GM12878 (cell line): Measurements from ENCODE around the gene GPR176.

Experiments used
- BCL11A ChIP-seq: IDR thresholded peaks from 2 replicates; pipeline ENCODE4 v1.6.1; 2011; ENCODE audit warnings: low read depth, low read length
- BRCA1 ChIP-seq: IDR thresholded peaks from 2 replicates; pipeline ENCODE4 v1.6.1; 2011; ENCODE audit warnings: low read depth, low read length, improper control_type of control experiment
- CBX3 ChIP-seq: fragments of 200-600 bp; sonication (generic); IDR thresholded peaks from 2 replicates; pipeline ENCODE4 v1.6.1; 2016; ENCODE audit warnings: low read depth, borderline replicate concordance
- EZH2 ChIP-seq: IDR thresholded peaks from 2 replicates; pipeline ENCODE4 v1.6.1; 2012; ENCODE audit warnings: low read depth, mild to moderate bottlenecking, control low read depth, inconsistent platforms, low read length, borderline replicate concordance; ENCODE audit not compliant: control insufficient read depth
- POLR2A ChIP-seq: IDR thresholded peaks from 2 replicates; pipeline ENCODE4 v1.6.1; 2011; ENCODE audit warnings: low read depth, mild to moderate bottlenecking, low read length
- POLR2AphosphoS5 ChIP-seq: IDR thresholded peaks from 2 replicates; pipeline ENCODE4 v1.6.1; 2011; ENCODE audit warnings: mild to moderate bottlenecking, low read length, inconsistent platforms
- SMAD1 ChIP-seq: fragments of 450-650 bp; IDR thresholded peaks from 2 replicates; pipeline ENCODE4 v1.6.1; 2018; ENCODE audit warnings: mild to moderate bottlenecking, low read depth; ENCODE audit not compliant: partially characterized antibody
- STAT1 ChIP-seq: fragments of 450-650 bp; conservative IDR thresholded peaks from 2 replicates; pipeline ENCODE4 v1.6.1; 2014; ENCODE audit warnings: antibody characterized with exemption, mild to moderate bottlenecking
- TAF1 ChIP-seq: IDR thresholded peaks from 2 replicates; pipeline ENCODE4 v1.6.1; 2011; ENCODE audit warnings: mild to moderate bottlenecking, low read depth, low read length, borderline replicate concordance
- ZNF207 ChIP-seq: fragments of 450-650 bp; IDR thresholded peaks from 2 replicates; pipeline ENCODE4 v1.6.1; 2014; ENCODE audit warnings: antibody characterized with exemption, mild to moderate bottlenecking, borderline replicate concordance
- ZNF274 ChIP-seq: IDR thresholded peaks from one replicate; pipeline ENCODE4 v1.8.0; 2011; ENCODE audit not compliant: insufficient read length, insufficient read depth
- TF ChIP-seq, protein P1 (sequence below), 3 experiments: IDR thresholded peaks in 2 of 3; conservative IDR thresholded peaks in 1 of 3; 2 replicates each; pipeline ENCODE4 v1.5.1; 2011; ENCODE audit warnings: low read depth in 3 of 3, low read length in 3 of 3, mild to moderate bottlenecking in 3 of 3, control low read depth in 2 of 3, moderate library complexity in 2 of 3, inconsistent platforms in 1 of 3, mixed read lengths in 1 of 3; ENCODE audit not compliant: control insufficient read depth in 2 of 3, insufficient read depth in 1 of 3; ENCODE audit errors: extremely low read depth in 1 of 3
- TF ChIP-seq, protein P2 (sequence below): IDR thresholded peaks from 2 replicates; pipeline ENCODE4 v1.6.1; 2011; ENCODE audit warnings: borderline replicate concordance, low read depth, mild to moderate bottlenecking, moderate library complexity, mixed read lengths, low read length; ENCODE audit not compliant: insufficient read depth; ENCODE audit errors: extremely low read length
- TF ChIP-seq, protein P3 (sequence below): fragments of 450-650 bp; IDR thresholded peaks from 2 replicates; pipeline ENCODE4 v1.6.1; 2017; ENCODE audit warnings: mild to moderate bottlenecking, low read depth, inconsistent platforms; ENCODE audit not compliant: poor library complexity, severe bottlenecking

DNA sequence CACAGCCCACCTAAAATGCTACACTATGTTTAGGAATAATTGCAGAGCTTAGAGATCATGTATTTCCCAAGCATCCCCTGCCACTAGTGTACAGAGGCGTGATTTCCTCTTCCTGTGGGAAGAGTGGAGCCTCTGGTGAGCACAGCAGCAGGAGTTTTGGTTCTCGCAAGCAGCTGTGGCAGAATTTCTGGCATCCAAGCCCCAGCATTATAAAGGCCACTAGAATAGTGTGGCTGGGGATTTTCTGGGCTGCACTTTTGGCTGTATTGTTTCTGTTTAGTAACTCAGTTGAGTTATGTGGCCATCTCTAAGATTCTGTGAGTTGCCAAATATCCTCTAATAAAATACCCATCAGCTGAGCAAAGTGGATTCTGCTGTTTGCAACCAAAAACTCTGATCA, 64.7 kb downstream of the GPR176 start:
- TF ChIP-seq, protein P1, sequence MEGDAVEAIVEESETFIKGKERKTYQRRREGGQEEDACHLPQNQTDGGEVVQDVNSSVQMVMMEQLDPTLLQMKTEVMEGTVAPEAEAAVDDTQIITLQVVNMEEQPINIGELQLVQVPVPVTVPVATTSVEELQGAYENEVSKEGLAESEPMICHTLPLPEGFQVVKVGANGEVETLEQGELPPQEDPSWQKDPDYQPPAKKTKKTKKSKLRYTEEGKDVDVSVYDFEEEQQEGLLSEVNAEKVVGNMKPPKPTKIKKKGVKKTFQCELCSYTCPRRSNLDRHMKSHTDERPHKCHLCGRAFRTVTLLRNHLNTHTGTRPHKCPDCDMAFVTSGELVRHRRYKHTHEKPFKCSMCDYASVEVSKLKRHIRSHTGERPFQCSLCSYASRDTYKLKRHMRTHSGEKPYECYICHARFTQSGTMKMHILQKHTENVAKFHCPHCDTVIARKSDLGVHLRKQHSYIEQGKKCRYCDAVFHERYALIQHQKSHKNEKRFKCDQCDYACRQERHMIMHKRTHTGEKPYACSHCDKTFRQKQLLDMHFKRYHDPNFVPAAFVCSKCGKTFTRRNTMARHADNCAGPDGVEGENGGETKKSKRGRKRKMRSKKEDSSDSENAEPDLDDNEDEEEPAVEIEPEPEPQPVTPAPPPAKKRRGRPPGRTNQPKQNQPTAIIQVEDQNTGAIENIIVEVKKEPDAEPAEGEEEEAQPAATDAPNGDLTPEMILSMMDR (IDR thresholded peaks at IDR 0.05 in 2 of 3, conservative IDR thresholded peaks at IDR 0.05 in 1 of 3; ENCODE audit: control insufficient read depth in 2 of 3, extremely low read depth in 1 of 3, insufficient read depth in 1 of 3, low read depth in 3 of 3, low read length in 3 of 3) = no peak
- TF ChIP-seq, protein P2, sequence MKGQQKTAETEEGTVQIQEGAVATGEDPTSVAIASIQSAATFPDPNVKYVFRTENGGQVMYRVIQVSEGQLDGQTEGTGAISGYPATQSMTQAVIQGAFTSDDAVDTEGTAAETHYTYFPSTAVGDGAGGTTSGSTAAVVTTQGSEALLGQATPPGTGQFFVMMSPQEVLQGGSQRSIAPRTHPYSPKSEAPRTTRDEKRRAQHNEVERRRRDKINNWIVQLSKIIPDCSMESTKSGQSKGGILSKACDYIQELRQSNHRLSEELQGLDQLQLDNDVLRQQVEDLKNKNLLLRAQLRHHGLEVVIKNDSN = no peak
- TF ChIP-seq STAT1 (no peak), SMAD1 (no peak), BRCA1 (no peak), POLR2A (no peak), TAF1 (no peak), BCL11A (no peak), ZNF207 (no peak), POLR2AphosphoS5 (no peak), CBX3 (no peak), EZH2 (no peak), ZNF274 (no peak)
- TF ChIP-seq, protein P3, sequence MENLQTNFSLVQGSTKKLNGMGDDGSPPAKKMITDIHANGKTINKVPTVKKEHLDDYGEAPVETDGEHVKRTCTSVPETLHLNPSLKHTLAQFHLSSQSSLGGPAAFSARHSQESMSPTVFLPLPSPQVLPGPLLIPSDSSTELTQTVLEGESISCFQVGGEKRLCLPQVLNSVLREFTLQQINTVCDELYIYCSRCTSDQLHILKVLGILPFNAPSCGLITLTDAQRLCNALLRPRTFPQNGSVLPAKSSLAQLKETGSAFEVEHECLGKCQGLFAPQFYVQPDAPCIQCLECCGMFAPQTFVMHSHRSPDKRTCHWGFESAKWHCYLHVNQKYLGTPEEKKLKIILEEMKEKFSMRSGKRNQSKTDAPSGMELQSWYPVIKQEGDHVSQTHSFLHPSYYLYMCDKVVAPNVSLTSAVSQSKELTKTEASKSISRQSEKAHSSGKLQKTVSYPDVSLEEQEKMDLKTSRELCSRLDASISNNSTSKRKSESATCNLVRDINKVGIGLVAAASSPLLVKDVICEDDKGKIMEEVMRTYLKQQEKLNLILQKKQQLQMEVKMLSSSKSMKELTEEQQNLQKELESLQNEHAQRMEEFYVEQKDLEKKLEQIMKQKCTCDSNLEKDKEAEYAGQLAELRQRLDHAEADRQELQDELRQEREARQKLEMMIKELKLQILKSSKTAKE = no peak
